ENCODE data around the gene ZRANB3. TPM values are rescaled to one million over a fixed set of nuclear protein-coding genes. Genes with fewer than 3 reads are reported as not detected.
"Not testable (repeated sequence)": the region's sequence is repeated elsewhere in the genome, so short reads cannot be mapped to it uniquely, and the experiment has no call there.

The ZRANB3 gene
- total RNA-seq, 3 donors from 2014 or later = 5.0 to 5.8 (median 5.4) TPM

DNA sequence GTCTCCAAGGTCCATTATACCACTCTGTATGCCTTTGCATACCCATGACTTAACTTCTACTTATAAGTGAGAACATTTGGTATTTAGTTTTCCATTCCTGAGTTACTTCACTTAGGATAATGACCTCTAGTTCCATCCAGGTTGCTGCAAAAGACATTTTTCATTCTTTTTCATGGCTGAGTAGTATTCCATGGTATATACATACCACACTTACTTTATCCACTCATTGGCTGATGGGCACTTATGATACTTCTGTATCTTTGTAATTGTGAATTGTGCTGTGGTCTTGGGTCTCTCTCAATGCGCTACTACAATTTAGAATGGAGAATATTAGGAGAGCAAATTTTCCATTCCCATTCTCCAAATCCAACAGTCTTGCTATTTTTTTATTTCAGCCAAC, 76.4 kb downstream of the ZRANB3 start:
- no peaks in the 10 kb centered on the region for H3K27me3 Mint-ChIP-seq (ENCODE audit: low read depth)
- peaks cover 22% of the 10 kb centered on the region for H3K9me3 Mint-ChIP-seq
- ATAC-seq (no peak), DNase-seq (no peak)
- H3K36me3 Mint-ChIP-seq (ENCODE audit: insufficient read depth) = peaks cover 25% of the 10 kb centered on the region
- H3K4me1 Mint-ChIP-seq (ENCODE audit: low read depth) = no peaks in the 10 kb centered on the region
- H3K4me3 Mint-ChIP-seq = no peak overlapping the region

DNA sequence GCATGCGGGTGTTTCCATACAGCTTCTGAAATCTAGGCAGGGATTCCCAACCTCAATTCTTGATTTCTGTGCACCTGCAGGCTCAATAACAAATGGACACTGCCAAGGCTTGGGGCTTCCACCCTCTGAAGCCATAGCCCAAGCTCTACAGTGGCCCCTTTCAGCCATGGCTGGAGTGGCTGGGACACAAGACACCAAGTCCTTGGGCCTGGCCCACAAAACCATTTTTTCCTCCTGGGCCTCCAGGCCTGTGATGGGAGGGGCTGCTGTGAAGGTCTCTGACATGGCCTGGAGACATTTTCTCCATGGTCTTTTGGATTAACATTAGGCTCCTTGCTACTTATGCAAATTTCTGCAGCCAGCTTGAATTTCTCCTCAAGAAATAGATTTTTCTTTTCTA, 78.0 kb downstream of the ZRANB3 start:
- Mint-ChIP-seq H3K36me3 (ENCODE audit: insufficient read depth) (peaks cover 26% of the 10 kb centered on the region), H3K9me3 (peaks cover 20% of the 10 kb centered on the region)
- DNase-seq; H3K27me3 Mint-ChIP-seq (ENCODE audit: low read depth); H3K4me1 Mint-ChIP-seq (ENCODE audit: low read depth); H3K4me3 Mint-ChIP-seq; ATAC-seq: not testable (repeated sequence)

DNA sequence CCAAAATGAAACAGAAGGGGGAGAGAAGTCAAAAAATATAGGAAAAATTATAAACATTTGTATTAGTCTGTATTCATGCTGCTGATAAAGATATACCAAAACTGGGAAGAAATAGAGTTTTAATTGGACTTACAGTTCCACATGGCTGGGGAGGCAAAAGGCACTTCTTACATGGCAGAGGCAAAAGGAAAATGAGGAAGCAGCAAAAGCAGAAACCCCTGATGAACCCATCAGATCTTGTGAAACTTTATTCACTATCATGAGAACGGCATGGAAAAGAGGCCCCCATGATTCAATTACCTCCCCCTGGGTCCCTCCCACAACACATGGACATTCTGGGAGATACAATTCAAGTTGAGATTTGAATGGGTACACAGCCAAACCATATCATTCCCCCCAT, 79.1 kb downstream of the ZRANB3 start:
- Mint-ChIP-seq H3K9me3 (peaks cover 17% of the 10 kb centered on the region), H3K4me3 (no peak overlapping the region), H3K27me3 (ENCODE audit: low read depth) (no peaks in the 10 kb centered on the region), H3K36me3 (ENCODE audit: insufficient read depth) (peaks cover 24% of the 10 kb centered on the region), H3K4me1 (ENCODE audit: low read depth) (no peaks in the 10 kb centered on the region)
- no peak for ATAC-seq
- DNase-seq = no peak

DNA sequence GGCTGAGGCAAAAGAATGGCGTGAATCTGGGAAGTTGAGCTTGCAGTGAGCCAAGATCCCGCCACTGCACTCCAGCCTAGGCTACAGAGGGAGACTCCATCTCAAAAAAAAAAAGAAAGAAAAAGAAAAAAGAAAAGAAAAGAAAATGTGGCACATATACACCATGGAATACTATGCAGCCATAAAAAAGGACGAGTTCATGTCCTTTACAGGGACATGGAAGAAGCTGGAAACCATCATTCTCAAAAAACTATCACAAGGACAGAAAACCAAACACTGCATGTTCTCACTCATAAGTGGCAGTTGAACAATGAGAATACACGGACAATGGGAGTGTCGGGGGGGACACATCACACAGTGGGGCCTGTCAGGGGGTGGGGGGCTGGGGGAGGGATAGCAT, 88.0 kb downstream of the ZRANB3 start:
- not testable (repeated sequence) for H3K4me1 Mint-ChIP-seq (ENCODE audit: low read depth); H3K36me3 Mint-ChIP-seq (ENCODE audit: insufficient read depth); H3K4me3 Mint-ChIP-seq; H3K27me3 Mint-ChIP-seq (ENCODE audit: low read depth); DNase-seq; H3K9me3 Mint-ChIP-seq; ATAC-seq

DNA sequence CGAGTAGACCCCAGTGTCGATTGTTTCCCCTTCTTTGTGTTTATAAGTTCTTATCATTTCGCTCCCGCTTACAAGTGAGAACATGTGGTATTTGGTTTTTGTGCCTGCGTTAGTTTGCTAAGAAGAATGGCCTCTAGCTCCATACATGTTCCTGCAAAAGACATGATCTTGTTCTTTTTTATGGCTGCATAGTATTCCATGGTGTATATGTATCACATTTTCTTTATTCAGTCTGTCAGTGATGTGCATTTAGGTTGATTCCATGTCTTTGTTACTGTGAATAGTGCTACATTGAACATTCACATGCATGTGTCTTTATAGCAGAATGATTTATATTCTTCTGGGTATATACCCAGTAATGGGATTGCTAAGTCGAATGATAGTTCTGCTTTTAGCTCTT, 95.9 kb downstream of the ZRANB3 start:
- not testable (repeated sequence) for H3K4me1 Mint-ChIP-seq (ENCODE audit: low read depth); H3K36me3 Mint-ChIP-seq (ENCODE audit: insufficient read depth)
- H3K9me3 Mint-ChIP-seq = peaks cover 14% of the 10 kb centered on the region

DNA sequence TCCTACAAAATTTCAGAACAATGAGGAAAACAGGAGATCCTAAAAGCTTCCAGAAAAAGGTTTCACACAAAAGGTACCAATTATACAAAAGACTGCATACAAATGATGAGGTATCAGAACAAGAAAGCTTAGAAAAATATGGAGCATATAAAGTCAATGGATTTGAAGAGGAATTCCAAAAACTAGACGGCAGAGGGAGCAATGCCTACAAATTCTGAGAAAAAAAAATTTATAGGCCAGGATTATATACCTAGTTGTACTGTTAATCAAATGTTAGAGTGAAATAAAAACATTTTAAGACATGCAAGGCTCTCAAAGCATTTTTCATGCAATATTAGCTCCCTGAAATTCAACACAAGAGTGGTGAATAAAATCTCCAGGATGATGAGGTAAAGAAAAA, 106.2 kb downstream of the ZRANB3 start:
- Mint-ChIP-seq H3K9me3 (peaks cover 21% of the 10 kb centered on the region), H3K36me3 (ENCODE audit: insufficient read depth) (peaks cover 12% of the 10 kb centered on the region), H3K4me3 (no peak overlapping the region)

More for the DNA sequence above, 95.9 kb downstream of the ZRANB3 start:
- DNase-seq; ATAC-seq; H3K4me3 Mint-ChIP-seq; H3K27me3 Mint-ChIP-seq (ENCODE audit: low read depth): not testable (repeated sequence)

DNA sequence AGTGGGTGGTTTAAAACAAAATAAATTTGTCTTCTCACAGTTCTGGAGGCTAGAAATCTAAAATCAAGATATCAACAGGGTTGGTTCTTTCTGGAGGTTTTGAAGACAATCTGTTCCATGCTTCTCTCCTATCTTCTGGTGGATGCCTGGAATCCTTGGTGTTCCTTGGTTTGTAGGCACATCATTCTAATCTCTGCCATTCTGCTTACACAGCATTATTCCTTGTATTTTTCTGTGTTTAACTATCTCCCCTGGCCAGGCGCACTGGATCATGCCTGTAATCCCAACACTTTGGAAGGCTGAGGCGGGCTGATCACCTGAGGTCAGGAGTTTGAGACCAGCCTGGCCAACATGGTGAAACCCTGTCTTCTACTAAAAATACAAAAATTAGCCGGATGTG, 108.1 kb downstream of the ZRANB3 start:
- ATAC-seq = no peak
- no peaks in the 10 kb centered on the region for H3K27me3 Mint-ChIP-seq (ENCODE audit: low read depth)
- H3K36me3 Mint-ChIP-seq (ENCODE audit: insufficient read depth) = peaks cover 12% of the 10 kb centered on the region
- no peak for DNase-seq
- no peak overlapping the region for H3K4me3 Mint-ChIP-seq
- no peaks in the 10 kb centered on the region for H3K4me1 Mint-ChIP-seq (ENCODE audit: low read depth)
- peaks cover 13% of the 10 kb centered on the region for H3K9me3 Mint-ChIP-seq

More for the DNA sequence above, 106.2 kb downstream of the ZRANB3 start:
- Mint-ChIP-seq H3K27me3 (ENCODE audit: low read depth) (no peaks in the 10 kb centered on the region), H3K4me1 (ENCODE audit: low read depth) (no peaks in the 10 kb centered on the region)
- DNase-seq (no peak), ATAC-seq (no peak)

DNA sequence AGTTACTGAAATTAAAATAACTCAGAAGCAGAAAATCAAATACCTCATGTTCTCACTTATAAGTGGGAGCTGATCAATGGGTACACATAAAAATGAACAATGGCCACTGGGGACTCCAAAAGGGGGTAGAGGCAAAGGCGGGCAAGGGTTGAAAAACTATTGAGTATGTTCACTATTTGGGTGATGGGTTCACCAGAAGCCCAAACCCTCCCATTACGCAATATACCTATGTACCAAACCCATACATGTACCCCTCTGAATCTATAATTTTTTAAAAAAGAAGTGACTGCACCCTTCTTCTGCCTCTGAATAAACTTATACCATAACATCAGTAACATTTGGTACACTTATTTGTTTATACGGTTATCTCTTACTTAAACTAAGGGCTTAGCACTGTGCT, 119.4 kb downstream of the ZRANB3 start:
- ATAC-seq (no peak), DNase-seq (no peak)
- Mint-ChIP-seq H3K4me1 (ENCODE audit: low read depth) (no peaks in the 10 kb centered on the region), H3K27me3 (ENCODE audit: low read depth) (no peaks in the 10 kb centered on the region), H3K9me3 (peaks cover 29% of the 10 kb centered on the region), H3K36me3 (ENCODE audit: insufficient read depth) (peaks cover 1% of the 10 kb centered on the region), H3K4me3 (no peak overlapping the region)

DNA sequence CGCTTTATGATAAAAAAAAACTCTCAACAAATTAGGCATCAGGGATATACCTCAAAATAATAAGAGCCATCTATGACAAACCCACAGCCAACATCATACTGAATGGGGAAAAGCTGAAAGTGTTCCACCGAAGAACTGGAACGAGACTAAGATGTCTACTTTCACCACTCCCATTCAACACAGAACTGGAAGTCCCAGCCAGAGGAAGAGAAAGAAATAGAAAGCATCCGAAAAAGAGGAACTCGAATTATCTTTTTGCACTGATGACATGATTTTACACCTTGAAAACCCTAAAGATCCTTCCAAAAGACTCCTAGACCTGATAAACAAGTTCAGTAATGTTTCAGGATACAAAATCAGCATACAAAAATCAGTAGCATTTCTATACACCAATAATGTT, 121.6 kb downstream of the ZRANB3 start:
- ATAC-seq = no peak
- H3K4me3 Mint-ChIP-seq = no peak overlapping the region
- H3K36me3 Mint-ChIP-seq (ENCODE audit: insufficient read depth) = peaks cover 10% of the 10 kb centered on the region
- no peaks in the 10 kb centered on the region for H3K27me3 Mint-ChIP-seq (ENCODE audit: low read depth)
- no peak for DNase-seq
- H3K4me1 Mint-ChIP-seq (ENCODE audit: low read depth) = no peaks in the 10 kb centered on the region
- peaks cover 32% of the 10 kb centered on the region for H3K9me3 Mint-ChIP-seq

DNA sequence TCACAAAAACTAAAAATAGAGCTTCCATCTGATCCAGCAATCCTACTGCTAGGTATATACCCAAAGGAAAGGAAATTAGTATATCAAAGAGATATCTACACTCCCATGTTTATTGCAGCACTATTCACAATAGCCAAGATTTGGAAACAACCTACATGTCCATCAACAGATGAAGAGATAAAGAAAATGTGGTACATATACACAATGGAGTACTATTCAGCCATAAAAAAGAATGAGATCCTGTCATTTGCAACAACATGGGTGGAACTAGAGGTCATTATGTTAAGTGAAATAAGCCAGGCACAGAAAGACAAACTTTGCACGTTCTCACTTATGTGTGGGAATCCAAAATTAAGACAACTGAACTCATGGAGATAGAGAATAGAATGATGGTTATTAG, 134.8 kb downstream of the ZRANB3 start:
- H3K9me3 Mint-ChIP-seq; H3K4me1 Mint-ChIP-seq (ENCODE audit: low read depth); H3K36me3 Mint-ChIP-seq (ENCODE audit: insufficient read depth); H3K27me3 Mint-ChIP-seq (ENCODE audit: low read depth); ATAC-seq; H3K4me3 Mint-ChIP-seq; DNase-seq: not testable (repeated sequence)

DNA sequence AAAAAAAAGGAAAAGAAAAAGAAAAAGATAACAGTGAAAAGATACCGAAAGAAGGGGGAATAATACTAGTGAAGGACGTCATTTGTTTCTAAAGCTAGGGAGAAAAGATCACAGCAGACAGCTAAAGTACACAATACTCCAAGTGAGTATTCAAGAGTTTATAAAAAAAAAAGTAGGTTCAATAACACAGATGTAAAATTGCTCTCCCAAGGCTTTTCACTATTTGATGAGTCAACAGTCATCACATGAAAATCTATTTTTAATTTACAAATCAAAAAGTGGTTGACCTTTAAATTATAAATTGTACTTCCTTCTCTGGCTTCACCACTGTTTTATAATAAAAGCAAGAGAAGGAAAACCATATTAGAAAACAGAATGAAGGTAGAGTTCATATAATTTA, 144.0 kb downstream of the ZRANB3 start:
- H3K36me3 Mint-ChIP-seq (ENCODE audit: insufficient read depth) = peaks cover 20% of the 10 kb centered on the region
- H3K4me1 Mint-ChIP-seq (ENCODE audit: low read depth) = no peaks in the 10 kb centered on the region
- H3K9me3 Mint-ChIP-seq = peaks cover 18% of the 10 kb centered on the region

DNA sequence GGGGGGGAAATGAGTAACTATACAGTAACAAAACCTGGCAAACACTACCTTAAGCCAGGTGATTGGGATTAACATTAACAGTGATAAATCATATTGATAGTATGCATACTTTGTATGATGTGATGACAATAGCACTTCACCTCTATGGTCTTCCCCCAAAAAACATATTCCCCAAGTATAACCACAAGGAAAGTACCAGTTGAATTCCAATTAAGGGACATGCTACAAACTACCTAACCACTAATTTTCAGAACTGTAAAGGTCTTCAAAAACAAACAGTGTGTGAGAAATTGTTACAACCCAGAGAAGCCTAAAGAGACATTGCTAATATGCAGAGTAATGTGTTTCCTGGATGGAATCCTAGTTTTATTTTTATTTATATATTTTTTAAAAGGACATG, 152.4 kb downstream of the ZRANB3 start:
- peaks cover 27% of the 10 kb centered on the region for H3K36me3 Mint-ChIP-seq (ENCODE audit: insufficient read depth)
- H3K27me3 Mint-ChIP-seq (ENCODE audit: low read depth) = no peaks in the 10 kb centered on the region
- H3K4me3 Mint-ChIP-seq = no peak overlapping the region
- H3K9me3 Mint-ChIP-seq = peaks cover 29% of the 10 kb centered on the region
- DNase-seq = no peak
- no peak for ATAC-seq
- H3K4me1 Mint-ChIP-seq (ENCODE audit: low read depth) = no peaks in the 10 kb centered on the region

More for the DNA sequence above, 144.0 kb downstream of the ZRANB3 start:
- no peaks in the 10 kb centered on the region for H3K27me3 Mint-ChIP-seq (ENCODE audit: low read depth)
- H3K4me3 Mint-ChIP-seq = no peak overlapping the region
- DNase-seq (no peak), ATAC-seq (no peak)

DNA sequence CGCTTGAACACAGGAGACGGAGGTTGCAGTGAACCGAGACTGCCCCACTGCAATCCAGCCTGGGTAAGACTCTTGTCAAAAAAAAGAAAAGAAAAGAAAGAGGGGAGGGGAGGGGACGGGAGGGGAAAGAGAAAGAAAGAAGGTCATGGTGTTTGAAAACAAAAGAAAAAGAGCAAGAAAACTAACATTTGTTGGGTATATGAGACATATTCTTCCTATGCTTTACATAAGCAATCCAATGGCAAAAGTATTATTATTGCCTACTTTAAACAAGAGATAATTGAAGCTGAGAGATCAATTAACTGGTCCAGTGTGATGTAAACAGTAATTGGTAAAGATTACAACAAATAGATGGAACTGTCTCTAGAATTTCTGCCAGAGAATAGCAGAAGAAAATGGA, 157.3 kb downstream of the ZRANB3 start:
- Mint-ChIP-seq H3K9me3 (peaks cover 12% of the 10 kb centered on the region), H3K27me3 (ENCODE audit: low read depth) (no peaks in the 10 kb centered on the region), H3K4me3 (no peak overlapping the region), H3K36me3 (ENCODE audit: insufficient read depth) (peaks cover 15% of the 10 kb centered on the region), H3K4me1 (ENCODE audit: low read depth) (no peaks in the 10 kb centered on the region)
- ATAC-seq (no peak), DNase-seq (no peak)

DNA sequence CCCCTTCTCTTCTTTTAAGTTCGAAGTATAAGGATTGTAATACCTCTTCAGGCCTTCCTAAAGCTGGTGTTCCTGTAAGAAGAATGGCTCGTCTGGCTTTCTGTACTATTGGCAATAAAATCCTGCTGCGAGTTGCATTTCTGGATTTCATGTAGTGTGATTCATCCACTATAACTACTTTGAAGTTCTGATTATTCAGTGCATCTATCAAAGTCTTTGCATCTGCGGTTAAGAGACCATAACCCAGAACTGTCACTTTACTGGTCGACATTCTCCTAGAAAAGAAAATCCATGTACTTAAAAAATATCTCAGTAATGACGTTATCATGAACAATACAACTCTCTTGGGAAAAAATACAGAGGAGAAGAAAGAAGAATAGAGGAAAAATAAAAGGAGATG, 181.1 kb downstream of the ZRANB3 start:
- Mint-ChIP-seq H3K27me3 (ENCODE audit: low read depth) (no peaks in the 10 kb centered on the region), H3K36me3 (ENCODE audit: insufficient read depth) (peaks cover 33% of the 10 kb centered on the region), H3K9me3 (peaks cover 27% of the 10 kb centered on the region), H3K4me1 (ENCODE audit: low read depth) (no peaks in the 10 kb centered on the region), H3K4me3 (no peak overlapping the region)
- DNase-seq = no peak
- no peak for ATAC-seq

DNA sequence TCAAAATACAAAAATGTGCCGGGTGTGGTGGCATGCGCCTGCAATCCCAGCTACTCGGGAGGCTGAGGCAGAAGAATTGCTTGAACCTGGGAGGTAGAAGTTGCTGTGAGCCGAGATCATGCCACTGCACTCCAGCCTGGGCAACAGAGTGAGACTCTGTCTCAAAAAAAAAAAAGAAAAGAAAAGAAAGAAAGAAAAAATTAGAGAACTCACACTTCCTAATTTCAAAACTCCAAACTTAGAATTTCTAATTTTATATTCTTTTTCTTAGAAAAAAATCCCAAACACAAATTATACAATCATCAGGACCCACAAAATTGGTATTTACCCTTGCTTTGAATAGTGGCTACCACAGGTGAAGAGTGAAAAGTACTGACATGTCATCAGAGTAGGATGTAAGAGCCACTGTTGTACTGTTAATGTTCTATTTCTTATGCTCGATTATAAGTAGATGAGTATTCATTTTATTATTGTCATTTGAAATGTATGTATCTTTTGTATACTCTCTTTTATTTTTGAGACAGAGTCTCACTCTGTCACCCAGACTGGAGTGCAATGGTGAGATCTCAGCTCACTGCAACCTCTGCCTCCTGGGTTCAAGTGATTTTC, 182.8 kb downstream of the ZRANB3 start:
- not testable (repeated sequence) for DNase-seq; H3K4me3 Mint-ChIP-seq; H3K27me3 Mint-ChIP-seq (ENCODE audit: low read depth); ATAC-seq; H3K4me1 Mint-ChIP-seq (ENCODE audit: low read depth)
- Mint-ChIP-seq H3K36me3 (ENCODE audit: insufficient read depth) (peaks cover 35% of the 10 kb centered on the region), H3K9me3 (peaks cover 27% of the 10 kb centered on the region)

DNA sequence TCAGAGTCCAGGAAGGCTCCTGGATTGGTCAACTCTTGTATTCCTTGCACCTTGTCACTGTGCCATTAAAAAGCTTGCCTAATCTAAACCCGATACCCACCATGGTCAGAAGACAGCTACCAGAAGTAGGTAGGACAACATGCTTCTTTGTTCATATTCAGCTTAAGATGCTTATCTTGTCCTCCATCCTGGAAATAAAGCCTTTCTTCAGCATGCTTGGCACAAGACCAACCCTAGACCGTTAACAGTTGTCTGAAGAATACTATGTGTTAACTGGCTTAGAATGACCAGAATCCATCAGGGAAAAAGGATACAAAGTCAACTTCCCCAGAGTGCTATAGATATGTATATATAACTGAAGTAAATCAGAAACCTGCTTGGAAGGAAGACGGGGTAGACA, 193.9 kb downstream of the ZRANB3 start:
- ATAC-seq (no peak), DNase-seq (no peak)
- Mint-ChIP-seq H3K4me3 (no peak overlapping the region), H3K27me3 (ENCODE audit: low read depth) (no peaks in the 10 kb centered on the region), H3K4me1 (ENCODE audit: low read depth) (no peaks in the 10 kb centered on the region), H3K9me3 (peaks cover 8% of the 10 kb centered on the region), H3K36me3 (ENCODE audit: insufficient read depth) (peaks cover 12% of the 10 kb centered on the region)

Data from activated T-cell treated with anti-CD3 and anti-CD28 coated beads, Interleukin-2, amount 50 U/mL, for 4 hours (primary cell).